GM18520 (cell line): ENCODE measurements around the gene KCTD1.

Experiments
- ATAC-seq: cut with Tn5 transposase; IDR thresholded peaks from one replicate; pipeline ENCODE4 v1.9.1; 2021; ENCODE audit not compliant: unreplicated experiment

Gene KCTD1

DNA sequence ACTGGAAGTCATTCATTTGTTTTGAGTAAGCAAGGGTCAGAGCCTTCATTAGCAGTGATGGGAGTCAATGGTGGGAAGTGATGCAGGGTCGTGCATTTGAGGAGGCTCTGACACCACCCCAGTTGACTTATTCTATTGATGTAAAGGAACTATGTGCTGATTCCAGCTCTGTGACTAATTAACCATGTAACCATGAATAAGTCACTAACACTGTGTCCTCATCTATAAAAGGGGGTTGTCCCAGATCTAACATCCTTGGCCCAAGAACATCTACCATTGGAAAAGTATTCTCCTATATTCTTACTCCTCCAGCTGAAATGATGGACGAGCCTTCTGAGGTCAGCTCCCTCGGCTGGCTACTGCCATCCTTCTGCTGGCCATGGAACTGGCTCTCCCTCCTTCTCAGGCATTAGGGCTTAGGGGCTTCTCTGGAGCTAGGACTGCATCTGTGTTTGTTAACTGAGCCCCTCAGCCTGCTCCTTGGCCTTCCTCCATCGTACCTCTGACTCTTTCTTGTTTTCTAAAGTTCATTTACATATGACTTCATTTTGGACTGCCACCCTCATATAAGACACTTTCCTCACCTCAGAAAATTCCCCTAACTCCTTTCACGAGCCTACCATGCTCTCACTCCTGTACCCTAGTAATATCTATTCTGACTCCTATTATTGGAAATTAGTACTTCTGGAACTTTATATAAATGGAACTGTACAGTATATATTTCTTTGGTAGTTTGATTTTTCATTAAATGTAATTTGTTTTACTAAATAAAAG lies 115.5 kb downstream of the KCTD1 start:
- peak; percentile 59 for ATAC-seq

DNA sequence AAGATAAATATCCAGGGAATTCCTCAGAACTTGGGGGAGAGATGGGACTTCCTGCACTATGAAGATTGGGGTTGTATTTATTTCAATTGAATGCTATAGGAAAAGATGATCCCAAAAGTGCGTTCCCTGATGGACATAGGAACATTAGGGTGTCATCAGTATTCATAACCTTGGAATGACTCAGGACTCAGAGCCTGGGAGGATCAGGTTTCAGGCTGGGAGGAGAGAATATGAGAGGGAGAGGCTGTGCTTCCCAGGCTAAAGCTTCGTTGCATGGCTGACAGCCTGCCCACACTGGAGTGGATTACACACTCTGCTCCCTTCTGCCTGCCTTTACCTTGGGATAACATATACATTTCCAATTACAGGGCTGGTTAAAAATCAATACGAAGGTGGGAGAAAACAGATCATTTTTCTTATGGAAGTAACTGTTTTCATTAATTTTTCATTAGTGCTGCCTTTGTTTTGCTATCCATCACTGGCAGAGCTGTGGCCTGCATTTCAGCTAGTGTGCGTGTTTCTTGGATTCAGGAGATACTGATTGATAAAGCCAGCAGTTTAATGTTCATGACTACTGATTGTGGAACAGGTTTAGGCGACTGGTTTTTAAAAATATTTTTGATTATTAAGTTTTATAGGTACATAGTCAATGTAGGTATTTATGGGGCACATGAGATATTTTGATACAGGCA lies 118.7 kb downstream of the KCTD1 start:
- no peak for ATAC-seq

DNA sequence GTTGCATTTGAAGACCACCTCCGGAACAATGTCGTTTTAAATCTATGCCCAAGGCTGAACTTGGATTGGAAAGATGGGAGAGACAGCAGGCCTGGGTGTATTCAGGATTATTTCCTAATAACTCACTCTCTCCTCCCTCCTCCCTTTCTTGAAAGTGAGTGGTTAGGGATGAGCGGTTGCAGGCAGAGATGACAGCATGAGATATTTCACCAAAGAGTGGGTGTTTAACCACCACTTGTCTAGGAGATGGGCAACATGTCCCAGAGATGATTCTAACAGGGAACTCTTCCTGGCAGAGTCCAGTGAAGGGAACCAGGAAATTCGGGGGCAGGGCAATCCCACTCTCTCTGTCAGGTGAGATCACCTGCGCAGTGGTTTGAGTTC lies 123.2 kb downstream of the KCTD1 start:
- ATAC-seq, result no peak

DNA sequence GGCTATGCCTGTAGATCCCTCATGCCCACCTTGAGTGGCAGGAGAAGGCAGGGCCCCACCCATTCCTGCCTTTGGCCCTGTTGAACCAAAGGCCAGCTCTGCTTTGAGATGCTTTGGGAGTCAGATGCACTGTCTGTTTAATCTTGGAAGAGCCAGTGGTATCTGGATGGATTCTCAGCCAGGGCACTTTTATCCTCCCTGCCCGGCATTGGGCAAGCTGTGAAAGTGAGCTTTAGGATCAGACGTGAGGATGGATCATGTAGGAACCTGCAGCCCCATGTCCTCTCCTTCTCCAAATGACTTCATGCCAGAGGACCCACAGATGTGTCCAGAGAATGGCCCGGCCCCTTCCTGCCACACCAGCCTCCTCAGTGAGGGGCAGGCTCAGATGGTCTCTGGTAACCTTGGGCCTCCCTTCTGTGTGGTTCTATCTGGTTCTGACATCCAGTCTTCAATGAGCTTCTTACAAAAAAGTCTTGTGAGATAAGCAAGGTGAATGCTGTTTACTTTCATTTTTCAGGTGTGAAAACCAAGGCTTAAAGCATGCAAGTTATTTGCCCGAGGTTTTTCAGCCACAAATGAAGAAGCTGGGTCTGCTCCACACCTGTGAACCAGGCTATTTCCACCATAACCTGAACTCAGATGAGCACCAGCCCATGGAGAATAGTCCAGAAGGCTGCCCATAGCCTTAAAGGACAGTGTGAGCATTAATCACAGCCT lies 123.8 kb downstream of the KCTD1 start:
- peak; percentile 38 for ATAC-seq

DNA sequence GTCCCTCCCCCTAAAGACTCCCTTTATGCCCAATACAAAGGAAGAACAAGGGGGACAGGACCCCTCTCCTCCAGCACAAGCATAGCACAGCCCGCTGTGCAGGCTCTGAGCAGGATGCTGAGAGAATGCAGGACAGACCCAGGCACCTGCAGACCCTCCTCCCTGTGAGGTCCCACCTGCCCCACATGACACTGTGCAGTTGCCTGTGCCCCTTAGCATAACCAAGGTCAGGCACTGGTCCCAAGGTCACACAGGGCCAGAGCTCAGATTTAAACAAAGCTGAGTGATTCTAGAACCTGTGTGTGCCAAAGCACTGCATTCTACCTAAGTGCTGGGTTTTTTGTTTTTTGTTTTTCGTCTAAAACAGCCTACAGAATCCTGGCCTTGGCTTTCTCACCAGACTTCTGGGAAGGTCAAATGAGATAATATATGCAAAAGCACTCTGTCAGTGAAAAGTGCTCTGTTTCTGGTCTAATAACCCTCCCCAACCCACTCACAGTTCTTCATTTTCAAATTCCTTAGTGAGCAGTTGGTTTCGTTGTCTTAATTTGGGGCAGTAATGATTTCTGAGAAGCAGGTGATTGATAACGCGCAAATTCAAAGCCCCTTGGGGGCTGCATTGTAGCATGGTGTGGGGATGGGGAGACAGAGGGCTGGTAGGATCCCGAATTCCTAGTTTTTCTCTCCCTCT lies 125.7 kb downstream of the KCTD1 start:
- ATAC-seq, result peak; percentile 42

DNA sequence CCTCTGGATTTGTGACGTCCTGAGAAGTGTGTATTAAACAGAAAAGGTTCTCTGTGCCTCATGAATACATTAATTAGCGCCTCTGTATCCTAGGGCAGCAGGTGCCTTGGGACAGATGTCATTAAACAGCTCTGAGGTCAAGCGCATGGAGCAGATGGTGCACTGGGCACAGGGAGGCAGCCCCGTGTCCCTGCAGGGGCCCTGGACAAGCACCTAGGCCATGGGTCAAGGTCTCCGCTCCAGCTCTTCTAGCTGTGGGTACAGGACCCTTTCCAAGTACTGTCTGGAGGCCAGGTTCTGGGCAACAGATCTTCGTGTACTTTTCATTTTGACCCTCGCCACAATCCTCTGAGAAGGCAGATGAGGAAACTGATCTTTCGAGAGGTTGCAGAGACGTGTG lies 126.4 kb downstream of the KCTD1 start:
- no peak for ATAC-seq

DNA sequence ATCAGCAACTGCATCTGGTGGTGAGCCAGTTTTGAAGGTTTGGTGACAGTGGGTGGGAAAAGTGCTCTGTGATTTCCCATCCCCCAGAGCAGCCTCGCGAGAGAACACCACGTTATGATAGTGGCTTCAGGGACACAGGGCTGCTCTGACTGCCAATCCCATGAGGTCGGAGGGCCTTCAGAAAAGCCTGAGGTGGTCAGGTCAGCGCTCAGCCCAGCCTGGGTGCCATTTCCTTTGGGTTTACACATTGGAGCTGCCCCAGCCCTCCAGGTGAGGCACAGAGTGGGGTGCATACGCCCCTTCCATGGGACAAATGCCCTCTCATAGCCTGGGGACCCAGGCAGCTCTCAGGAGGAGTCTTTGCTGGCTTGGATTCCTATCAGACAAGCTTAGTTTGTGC lies 126.8 kb downstream of the KCTD1 start:
- ATAC-seq, result no peak

DNA sequence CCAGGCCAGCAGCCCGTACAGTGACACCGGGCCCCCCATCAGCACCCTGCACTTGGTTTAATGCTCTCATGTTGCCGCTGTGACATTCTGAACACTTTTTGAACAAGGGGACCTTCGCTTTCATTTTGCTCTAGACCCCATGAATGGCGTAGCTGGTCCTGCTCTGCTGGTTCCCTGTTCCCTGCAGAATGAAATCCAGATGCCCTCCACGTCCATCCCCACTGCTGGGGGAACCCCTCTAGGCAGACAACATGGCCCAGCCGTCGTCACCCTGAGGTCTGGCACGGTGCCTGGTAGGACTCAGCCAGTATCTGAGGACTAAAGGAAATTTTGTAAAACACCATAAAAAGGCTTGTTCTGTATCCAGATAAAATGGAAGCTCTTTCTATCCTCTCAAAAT lies 128.6 kb downstream of the KCTD1 start:
- ATAC-seq, result no peak

DNA sequence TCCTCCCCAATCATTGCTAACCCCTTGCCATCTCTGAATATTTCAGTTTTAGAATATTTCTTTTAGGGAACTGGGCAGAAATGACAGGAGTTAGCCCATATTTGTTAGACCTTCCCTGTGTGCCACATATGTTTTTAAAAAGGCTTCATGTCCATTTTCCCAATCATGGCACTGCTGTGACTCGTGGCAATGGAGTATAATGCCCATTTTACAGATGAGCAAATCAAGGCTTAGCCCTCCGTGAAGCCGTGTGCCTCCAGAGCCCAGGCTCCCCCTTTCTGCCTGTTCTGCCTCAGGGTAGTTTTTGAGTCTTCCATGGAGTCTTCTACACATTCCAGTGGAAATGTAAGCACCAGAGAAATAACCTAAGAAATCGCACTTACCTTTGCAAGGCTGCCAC lies 130.1 kb downstream of the KCTD1 start:
- ATAC-seq, result no peak

DNA sequence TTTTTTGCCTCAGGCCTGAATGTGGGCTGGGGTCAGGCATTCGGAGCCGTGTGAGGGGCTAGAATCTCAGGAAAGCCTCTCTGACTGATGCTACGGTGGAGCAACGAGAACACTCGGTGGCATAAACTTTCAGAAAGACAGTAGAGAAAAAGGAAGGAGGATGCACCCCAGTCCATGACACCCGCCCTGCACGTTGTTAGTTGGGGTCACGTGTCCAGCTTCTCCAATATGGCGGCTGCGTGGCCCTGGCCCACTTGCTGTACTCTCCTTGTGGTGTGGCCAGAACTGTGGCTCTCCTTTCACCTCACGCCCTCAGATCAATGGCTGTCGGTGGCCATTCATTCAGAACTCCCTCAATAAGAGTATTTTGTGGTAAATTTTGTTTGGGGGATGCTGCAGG lies 131.2 kb downstream of the KCTD1 start:
- no peak for ATAC-seq

DNA sequence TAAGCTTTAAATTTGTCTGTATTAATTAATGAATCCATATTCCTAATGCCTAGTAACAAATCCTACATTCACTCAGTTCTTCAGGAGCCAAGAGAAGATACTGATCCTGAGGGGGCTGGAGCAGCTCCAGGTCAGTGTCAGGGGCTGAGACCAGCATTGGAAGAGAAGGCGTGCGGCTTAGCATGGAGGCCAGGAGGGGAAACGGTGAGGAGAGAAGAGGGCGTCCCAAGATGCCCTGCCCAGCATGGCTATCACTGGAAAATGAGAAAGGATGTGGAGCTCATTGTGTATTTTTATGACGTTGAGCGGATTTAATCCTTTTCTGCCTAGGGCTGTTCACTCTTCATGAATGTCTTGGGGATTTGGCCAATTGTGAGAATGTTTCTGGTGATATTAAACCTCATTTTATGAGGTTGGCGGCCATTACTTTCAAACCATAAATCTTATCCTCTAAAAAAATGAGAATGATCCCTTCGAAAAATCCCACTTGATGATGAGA lies 131.7 kb downstream of the KCTD1 start:
- ATAC-seq, result no peak

DNA sequence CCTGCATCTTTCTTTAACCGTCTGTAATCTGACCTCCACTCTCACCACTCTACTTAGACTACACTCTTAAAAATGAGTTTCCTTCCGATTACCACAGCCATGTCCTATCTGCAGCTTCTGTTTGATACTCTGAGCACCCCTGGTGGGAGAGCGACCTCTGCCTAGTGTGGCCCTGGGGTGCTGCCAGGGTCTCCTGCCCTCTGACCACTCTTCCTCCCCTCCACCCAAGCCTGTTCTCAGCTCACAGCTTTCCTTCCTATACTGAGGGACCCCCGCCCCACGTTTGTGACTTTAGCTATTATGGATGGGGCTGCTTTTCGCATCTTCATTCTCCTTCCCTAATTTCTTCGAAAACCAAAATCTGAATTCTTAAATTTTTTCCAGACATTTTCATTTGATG lies 132.7 kb downstream of the KCTD1 start:
- no peak for ATAC-seq

DNA sequence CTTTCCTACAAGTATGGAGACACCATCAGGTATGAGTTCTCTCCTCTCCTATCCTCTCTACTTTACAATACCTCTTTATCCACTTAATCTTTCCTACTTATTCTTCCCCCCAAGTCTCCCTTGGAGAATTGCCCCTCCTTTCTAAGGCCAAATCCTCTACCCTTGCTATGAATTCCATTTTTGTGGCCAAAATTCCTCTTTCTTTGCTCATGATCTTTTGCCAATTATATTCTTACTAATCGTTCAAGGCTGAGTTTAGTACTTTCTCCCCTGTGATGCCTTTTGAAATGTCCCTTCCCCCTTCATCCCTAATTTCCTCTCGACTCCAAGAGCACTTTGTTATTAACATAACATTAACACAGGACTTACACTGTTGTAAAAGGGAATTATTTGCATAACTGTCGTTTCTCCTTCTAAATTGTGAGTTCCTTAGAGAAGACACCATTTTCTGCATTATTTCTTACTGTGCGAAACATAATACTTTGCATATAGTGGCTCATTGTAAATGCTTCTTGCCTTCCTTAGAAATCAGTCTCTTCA lies 133.4 kb downstream of the KCTD1 start:
- ATAC-seq, result no peak

DNA sequence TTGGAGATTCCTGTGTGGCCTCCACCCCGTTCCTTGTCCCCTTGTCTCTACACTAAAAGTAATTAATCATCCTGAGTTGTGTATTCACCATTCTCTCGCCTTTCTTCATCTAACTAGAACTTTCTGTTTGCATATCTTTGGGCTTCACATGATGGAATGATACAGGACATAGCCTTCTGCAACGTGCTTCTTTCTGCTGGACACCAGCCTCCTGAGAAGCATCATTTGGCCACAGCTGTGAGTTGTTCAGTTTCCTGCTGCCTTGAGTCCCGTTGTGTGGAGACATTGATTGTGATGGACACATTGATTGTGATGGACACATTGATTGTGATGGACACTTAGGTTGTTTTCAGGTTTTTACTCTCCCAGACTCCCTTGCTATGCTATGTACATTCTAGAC lies 139.3 kb downstream of the KCTD1 start:
- ATAC-seq, result no peak

DNA sequence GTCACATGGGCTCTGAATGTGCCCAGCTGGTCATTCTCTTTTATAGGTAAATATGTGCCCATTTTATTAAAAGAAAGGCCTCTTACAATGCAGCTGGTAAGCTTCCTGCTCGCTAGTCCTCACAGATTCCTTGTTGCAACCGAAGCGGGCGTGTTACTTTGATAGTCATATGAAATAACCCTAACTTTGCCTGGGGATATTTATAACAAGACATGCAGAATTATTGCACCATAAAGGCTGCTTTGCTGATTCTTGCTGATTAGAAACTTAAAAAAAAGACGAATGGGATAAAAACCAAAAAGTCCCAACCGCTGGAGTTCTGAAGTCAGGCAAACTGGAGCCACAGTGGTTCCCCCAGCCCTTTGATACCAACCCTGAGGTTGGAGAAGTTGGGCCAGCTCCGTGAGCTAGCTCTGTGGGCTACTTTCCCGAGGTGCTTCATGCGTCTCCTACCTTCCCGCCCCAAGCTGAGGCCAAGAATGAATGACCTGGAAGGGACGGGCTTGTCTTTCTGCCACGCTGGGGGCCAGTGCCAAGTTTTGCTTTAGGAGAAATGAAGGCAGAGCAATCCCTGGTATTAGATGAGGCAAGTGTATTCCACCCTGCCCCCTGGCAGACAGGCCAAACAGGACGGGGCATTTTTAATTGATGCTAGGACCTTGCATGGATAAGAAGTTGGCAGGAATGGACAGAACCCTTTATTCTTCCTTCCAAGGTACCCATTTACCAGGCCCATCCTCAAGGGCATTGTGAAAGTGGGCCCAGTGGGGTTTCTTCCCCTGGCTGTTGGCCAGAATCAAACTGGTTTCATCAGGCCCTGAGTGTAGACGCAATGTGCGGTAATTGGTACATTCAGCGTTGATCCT lies 140.4 kb downstream of the KCTD1 start:
- ATAC-seq, result no peak

DNA sequence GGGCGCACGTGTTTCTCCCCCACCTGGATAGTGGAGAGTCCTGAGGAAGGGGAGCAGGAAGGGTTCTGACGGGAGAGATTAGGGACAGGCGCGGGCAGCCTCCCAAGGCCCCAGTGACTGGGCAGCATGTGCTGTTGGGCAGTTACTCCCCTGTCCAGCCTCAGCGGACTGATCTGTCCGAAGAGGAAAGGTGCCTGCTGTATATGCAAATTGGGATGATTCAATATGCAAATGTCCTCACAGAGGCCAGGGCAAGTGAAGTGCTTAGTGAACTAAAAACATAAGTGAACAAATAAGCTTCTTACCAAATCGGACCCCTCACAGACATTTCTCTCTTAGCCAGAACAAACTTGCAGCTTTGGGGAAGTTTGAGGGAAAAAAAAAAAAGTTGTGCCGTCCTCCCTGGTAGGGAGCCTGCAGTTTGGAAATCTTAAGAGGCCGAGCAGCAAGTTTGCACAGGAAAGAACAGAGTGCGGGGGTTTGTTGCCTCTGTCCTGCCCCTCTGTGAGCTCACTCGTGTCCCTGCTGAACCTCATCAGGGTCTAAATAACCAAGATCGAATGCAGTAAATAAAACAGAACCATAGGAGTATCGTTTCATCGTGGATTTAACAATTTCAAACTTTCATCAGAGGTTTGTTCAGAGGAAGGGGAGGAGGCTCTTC lies 141.4 kb downstream of the KCTD1 start:
- peak; percentile 52 for ATAC-seq

DNA sequence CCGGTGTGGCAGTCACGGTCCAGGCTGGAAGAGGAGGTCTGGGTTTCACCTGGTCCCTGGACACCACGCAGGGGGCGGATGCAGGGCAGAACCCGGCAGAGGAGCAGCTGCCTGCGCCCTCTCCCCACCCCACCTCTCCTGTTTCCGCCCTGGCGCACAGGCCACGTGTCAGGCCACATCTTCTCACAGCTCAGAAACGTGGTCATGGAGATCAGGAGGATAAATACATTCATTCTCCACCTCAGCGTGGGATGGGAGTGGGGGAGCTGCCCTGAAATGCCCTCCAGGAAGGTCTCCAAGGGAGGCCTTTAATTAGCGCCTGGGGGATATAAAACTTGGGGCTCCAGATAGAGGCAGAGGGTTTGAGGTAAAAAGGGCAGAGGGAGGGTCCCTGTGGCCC lies 142.0 kb downstream of the KCTD1 start:
- no peak for ATAC-seq

DNA sequence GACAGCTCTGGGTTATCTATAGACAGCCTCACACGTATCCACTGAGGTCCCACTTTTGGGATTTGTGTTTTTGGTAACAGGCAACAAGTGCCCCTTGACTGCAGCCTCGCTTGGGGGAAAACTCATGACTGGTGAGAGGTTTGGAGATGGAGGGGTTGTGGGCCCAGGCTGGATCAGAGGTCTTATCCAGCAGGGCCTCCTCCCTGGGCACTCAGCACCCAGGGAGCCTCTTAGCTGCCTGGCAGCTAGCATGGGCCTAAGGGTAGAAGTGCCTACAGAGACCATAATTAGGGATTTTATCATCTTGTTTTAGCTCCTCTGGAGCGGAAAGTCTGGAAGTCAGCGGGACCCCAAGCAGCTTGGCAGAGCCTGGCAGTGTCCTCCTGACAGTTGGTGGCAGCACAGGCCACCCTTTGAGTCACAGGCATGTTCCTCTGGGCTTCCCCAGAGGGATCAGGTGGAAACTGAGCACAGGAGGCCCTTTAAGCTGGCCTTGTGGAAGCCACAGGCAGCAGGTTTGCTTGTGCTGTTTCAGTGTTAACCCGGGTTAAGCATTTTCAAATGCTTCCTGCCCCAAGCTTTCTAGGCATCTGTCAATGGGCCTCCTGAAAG lies 143.1 kb downstream of the KCTD1 start:
- peak; percentile 59 for ATAC-seq
